SK-N-SH (cell line): ENCODE data around the gene ART4.

Experiments
- CHD2 ChIP-seq: fragments of 150-350 bp; IDR thresholded peaks from 2 replicates; pipeline ENCODE4 v1.6.1; 2018; ENCODE audit warnings: low read length; ENCODE audit not compliant: partially characterized antibody
- EP300 ChIP-seq, 2 experiments: IDR thresholded peaks; 2 replicates each; pipeline versions ENCODE4 v1.4.0 to v1.6.1; 2012; ENCODE audit warnings: borderline replicate concordance in 1 of 2, low read depth in 1 of 2, low read length in 1 of 2
- FOSL2 ChIP-seq: IDR thresholded peaks from 2 replicates; pipeline ENCODE4 v1.4.0; 2012; ENCODE audit warnings: low read depth, mild to moderate bottlenecking, moderate library complexity, borderline replicate concordance
- GATA2 ChIP-seq: sonication (generic); formaldehyde crosslinking; IDR thresholded peaks from 2 replicates; pipeline ENCODE4 v1.5.0; 2020; ENCODE audit warnings: mild to moderate bottlenecking, missing genetic modification reagents
- MXI1 ChIP-seq: IDR thresholded peaks from 2 replicates; pipeline ENCODE4 v1.6.1; 2012; ENCODE audit warnings: mild to moderate bottlenecking, low read depth, low read length, improper control_type of control experiment
- PBX3 ChIP-seq: IDR thresholded peaks from 2 replicates; pipeline ENCODE4; 2012
- POLR2AphosphoS5 ChIP-seq: IDR thresholded peaks from 2 replicates; pipeline ENCODE4 v1.6.1; 2012; ENCODE audit warnings: low read depth, low read length
- RCOR1 ChIP-seq: fragments of 150-350 bp; IDR thresholded peaks from 2 replicates; pipeline ENCODE4 v1.6.1; 2017; ENCODE audit warnings: antibody characterized with exemption, low read length
- RFX5 ChIP-seq: IDR thresholded peaks from 2 replicates; pipeline ENCODE4 v1.6.1; 2012; ENCODE audit warnings: mild to moderate bottlenecking, improper control_type of control experiment, low read length
- RXRA ChIP-seq: IDR thresholded peaks from 2 replicates; pipeline ENCODE4 v1.4.0; 2012; ENCODE audit warnings: low read depth, mild to moderate bottlenecking, borderline replicate concordance
- TEAD4 ChIP-seq: IDR thresholded peaks from 2 replicates; pipeline ENCODE4 v1.4.0; 2012; ENCODE audit warnings: mild to moderate bottlenecking, borderline replicate concordance; ENCODE audit not compliant: insufficient read depth
- ZBTB33 ChIP-seq: IDR thresholded peaks from 2 replicates; pipeline ENCODE4 v1.4.0; 2012; ENCODE audit warnings: low read depth, borderline replicate concordance
- TF ChIP-seq, protein P1 (sequence below): fragments of 200-600 bp; sonication (generic); IDR thresholded peaks from 2 replicates; pipeline ENCODE4 v1.6.1; 2017; ENCODE audit warnings: antibody characterized with exemption, mild to moderate bottlenecking, moderate library complexity
- TF ChIP-seq, protein P2 (sequence below): IDR thresholded peaks from 2 replicates; pipeline ENCODE4 v1.4.0; 2012; ENCODE audit warnings: low read depth

DNA sequence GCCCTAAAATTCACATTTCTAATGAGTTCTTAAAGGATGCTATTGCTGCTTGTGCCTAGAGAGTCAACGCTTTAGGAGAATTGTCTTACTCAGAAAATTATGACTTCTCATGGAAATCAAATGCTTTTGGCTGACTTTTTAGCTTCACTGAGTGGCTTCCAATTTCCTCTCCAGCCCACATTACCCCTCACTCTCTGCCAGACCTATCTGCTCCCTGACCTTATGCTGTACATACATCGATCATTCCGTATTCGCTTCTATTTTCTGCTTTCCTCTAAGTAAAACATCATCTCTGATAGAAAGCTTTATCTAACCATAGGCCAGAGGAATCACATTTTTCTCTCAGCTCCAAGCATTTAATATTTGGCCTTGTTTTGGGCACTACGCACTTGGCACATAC lies 16.8 kb downstream of the ART4 start:
- TF ChIP-seq, protein P1, sequence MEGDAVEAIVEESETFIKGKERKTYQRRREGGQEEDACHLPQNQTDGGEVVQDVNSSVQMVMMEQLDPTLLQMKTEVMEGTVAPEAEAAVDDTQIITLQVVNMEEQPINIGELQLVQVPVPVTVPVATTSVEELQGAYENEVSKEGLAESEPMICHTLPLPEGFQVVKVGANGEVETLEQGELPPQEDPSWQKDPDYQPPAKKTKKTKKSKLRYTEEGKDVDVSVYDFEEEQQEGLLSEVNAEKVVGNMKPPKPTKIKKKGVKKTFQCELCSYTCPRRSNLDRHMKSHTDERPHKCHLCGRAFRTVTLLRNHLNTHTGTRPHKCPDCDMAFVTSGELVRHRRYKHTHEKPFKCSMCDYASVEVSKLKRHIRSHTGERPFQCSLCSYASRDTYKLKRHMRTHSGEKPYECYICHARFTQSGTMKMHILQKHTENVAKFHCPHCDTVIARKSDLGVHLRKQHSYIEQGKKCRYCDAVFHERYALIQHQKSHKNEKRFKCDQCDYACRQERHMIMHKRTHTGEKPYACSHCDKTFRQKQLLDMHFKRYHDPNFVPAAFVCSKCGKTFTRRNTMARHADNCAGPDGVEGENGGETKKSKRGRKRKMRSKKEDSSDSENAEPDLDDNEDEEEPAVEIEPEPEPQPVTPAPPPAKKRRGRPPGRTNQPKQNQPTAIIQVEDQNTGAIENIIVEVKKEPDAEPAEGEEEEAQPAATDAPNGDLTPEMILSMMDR: no peak
- TF ChIP-seq POLR2AphosphoS5 (no peak), EP300 (IDR thresholded peaks at IDR 0.05; ENCODE audit: borderline replicate concordance in 1 of 2, low read depth in 1 of 2, low read length in 1 of 2) (no peak), MXI1 (no peak), PBX3 (no peak), GATA2 (CRISPR knock-in tag) (no peak), RFX5 (no peak), RXRA (no peak), CHD2 (no peak), ZBTB33 (no peak), RCOR1 (no peak), FOSL2 (no peak), TEAD4 (no peak)
- TF ChIP-seq, protein P2, sequence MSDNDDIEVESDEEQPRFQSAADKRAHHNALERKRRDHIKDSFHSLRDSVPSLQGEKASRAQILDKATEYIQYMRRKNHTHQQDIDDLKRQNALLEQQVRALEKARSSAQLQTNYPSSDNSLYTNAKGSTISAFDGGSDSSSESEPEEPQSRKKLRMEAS: no peak
